Measurements from ENCODE around the gene CDCA5.
A peak's percentile ranks its signal among the peaks of the same experiment; 100 is the strongest.

CDCA5 gene

GRCh38 chr11:65042891-65043290, 40.9 kb downstream of the CDCA5 start:
- H3K9ac ChIP-seq (ENCODE audit: low read length), result no peak overlapping the region
- no peak overlapping the region for H2BK120ac ChIP-seq (ENCODE audit: low read depth, low read length)
- H2AK5ac ChIP-seq (ENCODE audit: low read length, severe bottlenecking), result no peak overlapping the region
- DNase-seq, result no peak
- no peak overlapping the region for H3K18ac ChIP-seq (ENCODE audit: low read depth in 1 of 2, low read length in 2 of 2)
- peaks cover 42 to 51% of the 10 kb centered on the region in 2 experiments for H3K36me3 ChIP-seq (ENCODE audit: control insufficient read depth in 1 of 2, insufficient read depth in 2 of 2, low read depth in 1 of 2, low read length in 2 of 2)
- peaks cover 37% of the 10 kb centered on the region for H3K79me1 ChIP-seq (replicated peaks; ENCODE audit: low read length, poor library complexity, severe bottlenecking)
- no peak overlapping the region for H3K4me2 ChIP-seq (ENCODE audit: low read length, poor library complexity, severe bottlenecking)
- H2BK5ac ChIP-seq (ENCODE audit: low read depth, low read length, poor library complexity, severe bottlenecking), result no peak overlapping the region
- no peak overlapping the region for H3K27ac ChIP-seq (ENCODE audit: low read length, poor library complexity, severe bottlenecking)
- no peak overlapping the region for H4K8ac ChIP-seq (ENCODE audit: low read length)
- H3K4ac ChIP-seq (ENCODE audit: low read depth in 1 of 2, low read length in 2 of 2), result no peak overlapping the region
- H3K9me3 ChIP-seq (ENCODE audit: control insufficient read depth, low read length), result no peaks in the 10 kb centered on the region
- no peak overlapping the region for H3K14ac ChIP-seq (ENCODE audit: low read length in 2 of 2)
- 92% methylated on average over 6 of the region's 6 CpGs for WGBS
- peaks cover 16% of the 10 kb centered on the region for H3K4me1 ChIP-seq (ENCODE audit: control insufficient read depth, insufficient read depth, low read depth, low read length)
- H2BK15ac ChIP-seq (ENCODE audit: low read depth, poor library complexity, severe bottlenecking), result no peak overlapping the region
- no peak overlapping the region for H2AFZ ChIP-seq (ENCODE audit: low read depth, low read length)
- no peaks in the 10 kb centered on the region for H3K27me3 ChIP-seq (ENCODE audit: control insufficient read depth in 1 of 2, insufficient read depth in 1 of 2, low read length in 2 of 2)
- H4K91ac ChIP-seq (ENCODE audit: low read length), result no peak overlapping the region
- no peak overlapping the region for H3K4me3 ChIP-seq (ENCODE audit: insufficient read depth in 1 of 2, low read depth in 1 of 2, low read length in 2 of 2)
- no peak overlapping the region for H3K23ac ChIP-seq (ENCODE audit: low read length in 2 of 2)
- no peak overlapping the region for H2BK12ac ChIP-seq (ENCODE audit: low read length in 2 of 2)

DNA sequence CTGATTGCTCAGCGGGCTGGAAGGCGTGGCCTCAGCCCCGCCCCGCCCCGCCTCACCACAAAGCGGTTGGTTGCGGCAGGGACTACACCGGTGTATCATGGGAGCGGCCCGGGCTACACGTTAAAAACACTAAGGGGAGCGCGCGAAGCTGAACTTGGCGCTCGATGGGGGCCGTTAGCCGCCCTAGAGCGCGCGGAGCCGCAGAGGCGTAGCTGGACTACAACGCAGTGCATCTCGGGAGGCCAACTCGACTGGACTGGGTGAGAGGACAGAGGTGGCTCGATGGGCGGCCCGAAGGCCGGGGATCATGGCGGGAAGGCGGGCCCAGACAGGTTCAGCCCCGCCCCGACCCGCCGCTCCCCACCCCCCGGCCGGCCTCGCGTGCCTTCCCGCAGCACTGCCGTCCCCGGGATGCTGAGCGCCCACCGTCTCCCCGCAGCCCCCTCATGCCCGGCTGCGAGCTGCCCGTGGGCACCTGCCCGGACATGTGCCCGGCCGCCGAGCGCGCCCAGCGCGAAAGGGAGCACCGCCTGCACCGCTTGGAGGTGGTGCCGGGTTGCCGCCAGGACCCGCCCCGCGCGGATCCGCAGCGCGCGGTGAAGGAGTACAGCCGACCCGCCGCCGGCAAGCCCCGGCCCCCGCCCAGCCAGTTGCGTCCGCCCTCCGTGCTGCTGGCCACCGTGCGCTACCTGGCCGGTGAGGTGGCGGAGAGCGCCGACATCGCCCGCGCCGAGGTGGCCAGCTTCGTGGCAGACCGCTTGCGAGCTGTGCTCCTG, 42.8 kb downstream of the CDCA5 start, which contains the start of gene SAC3D1:
Gene SAC3D1, plus strand, starts transcription at position 364 of the 776 bp plus-strand sequence. Its CDS starts 83 bp downstream, at position 447.
- H3K18ac ChIP-seq (ENCODE audit: low read depth in 1 of 2, low read length in 2 of 2), result peak within 1 kb of the TSS; percentile 96
- H3K9me3 ChIP-seq (ENCODE audit: control insufficient read depth, low read length), result no peaks in the 10 kb centered on the region

GRCh38 chr11:65040520-65040846, 43.4 kb downstream of the CDCA5 start:
- Histone ChIP-seq H3K36me3 (ENCODE audit: control insufficient read depth in 1 of 2, insufficient read depth in 2 of 2, low read depth in 1 of 2, low read length in 2 of 2) (peaks cover 51 to 61% of the 10 kb centered on the region in 2 experiments), H4K91ac (ENCODE audit: low read length) (no peak overlapping the region), H3K9ac (ENCODE audit: low read length) (peak overlapping the region; percentile 88), H3K18ac (ENCODE audit: low read depth in 1 of 2, low read length in 2 of 2) (no peak overlapping the region), H2AFZ (ENCODE audit: low read depth, low read length) (no peak overlapping the region), H3K23ac (ENCODE audit: low read length in 2 of 2) (no peak overlapping the region), H2BK5ac (ENCODE audit: low read depth, low read length, poor library complexity, severe bottlenecking) (no peak overlapping the region), H2BK15ac (ENCODE audit: low read depth, poor library complexity, severe bottlenecking) (no peak overlapping the region), H3K4me3 (ENCODE audit: insufficient read depth in 1 of 2, low read depth in 1 of 2, low read length in 2 of 2) (peak overlapping the region; percentile 87 to 98), H3K4me2 (ENCODE audit: low read length, poor library complexity, severe bottlenecking) (peak overlapping the region; percentile 94), H3K79me1 (replicated peaks; ENCODE audit: low read length, poor library complexity, severe bottlenecking) (peaks cover 30% of the 10 kb centered on the region), H3K4ac (ENCODE audit: low read depth in 1 of 2, low read length in 2 of 2) (no peak overlapping the region), H3K9me3 (ENCODE audit: control insufficient read depth, low read length) (no peaks in the 10 kb centered on the region), H3K14ac (ENCODE audit: low read length in 2 of 2) (no peak overlapping the region), H3K4me1 (ENCODE audit: control insufficient read depth, insufficient read depth, low read depth, low read length) (peaks cover 16% of the 10 kb centered on the region), H2AK5ac (ENCODE audit: low read length, severe bottlenecking) (no peak overlapping the region), H2BK12ac (ENCODE audit: low read length in 2 of 2) (no peak overlapping the region), H4K8ac (ENCODE audit: low read length) (peak overlapping the region; percentile 82), H2BK120ac (ENCODE audit: low read depth, low read length) (no peak overlapping the region), H3K27ac (ENCODE audit: low read length, poor library complexity, severe bottlenecking) (peak overlapping the region; percentile 98), H3K27me3 (ENCODE audit: control insufficient read depth in 1 of 2, insufficient read depth in 1 of 2, low read length in 2 of 2) (no peaks in the 10 kb centered on the region)
- 32% methylated on average over 6 of the region's 7 CpGs for WGBS
- no peak for DNase-seq

More for the DNA sequence above, 42.8 kb downstream of the CDCA5 start, which contains the start of gene SAC3D1:
- H3K23ac ChIP-seq (ENCODE audit: low read length in 2 of 2), result peak within 1 kb of the TSS; percentile 37 to 93
- H2AK5ac ChIP-seq (ENCODE audit: low read length, severe bottlenecking), result no peak within 1 kb of the TSS
- H3K9ac ChIP-seq (ENCODE audit: low read length), result peak within 1 kb of the TSS; percentile 88
- peaks cover 34% of the 10 kb centered on the region for H3K79me1 ChIP-seq (replicated peaks; ENCODE audit: low read length, poor library complexity, severe bottlenecking)
- peak within 1 kb of the TSS; percentile 92 for H4K91ac ChIP-seq (ENCODE audit: low read length)
- H3K4ac ChIP-seq (ENCODE audit: low read depth in 1 of 2, low read length in 2 of 2), result peak within 1 kb of the TSS; percentile 58 to 82
- H3K4me2 ChIP-seq (ENCODE audit: low read length, poor library complexity, severe bottlenecking), result peak within 1 kb of the TSS; percentile 94
- H2BK5ac ChIP-seq (ENCODE audit: low read depth, low read length, poor library complexity, severe bottlenecking), result peak within 1 kb of the TSS; percentile 90
- H4K8ac ChIP-seq (ENCODE audit: low read length), result peak within 1 kb of the TSS; percentile 90
- no peaks in the 10 kb centered on the region for H3K27me3 ChIP-seq (ENCODE audit: control insufficient read depth in 1 of 2, insufficient read depth in 1 of 2, low read length in 2 of 2)
- H2BK15ac ChIP-seq (ENCODE audit: low read depth, poor library complexity, severe bottlenecking), result peak within 1 kb of the TSS; percentile 87
- no peak within 1 kb of the TSS for H2BK120ac ChIP-seq (ENCODE audit: low read depth, low read length)
- H2AFZ ChIP-seq (ENCODE audit: low read depth, low read length), result peak within 1 kb of the TSS; percentile 98
- peak within 1 kb of the TSS in 1 of 2 experiments; percentile 85 for H2BK12ac ChIP-seq (ENCODE audit: low read length in 2 of 2)
- WGBS, result 1% methylated on average over 76 of the region's 91 CpGs
- H3K14ac ChIP-seq (ENCODE audit: low read length in 2 of 2), result peak within 1 kb of the TSS in 1 of 2 experiments; percentile 99
- H3K4me3 ChIP-seq (ENCODE audit: insufficient read depth in 1 of 2, low read depth in 1 of 2, low read length in 2 of 2), result peak within 1 kb of the TSS; percentile 87 to 98
- peak within 1 kb of the TSS; percentile 98 for H3K27ac ChIP-seq (ENCODE audit: low read length, poor library complexity, severe bottlenecking)
- DNase-seq, result peak; percentile 94
- peaks cover 16% of the 10 kb centered on the region for H3K4me1 ChIP-seq (ENCODE audit: control insufficient read depth, insufficient read depth, low read depth, low read length)
- H3K36me3 ChIP-seq (ENCODE audit: control insufficient read depth in 1 of 2, insufficient read depth in 2 of 2, low read depth in 1 of 2, low read length in 2 of 2), result peaks cover 51 to 61% of the 10 kb centered on the region in 2 experiments

DNA sequence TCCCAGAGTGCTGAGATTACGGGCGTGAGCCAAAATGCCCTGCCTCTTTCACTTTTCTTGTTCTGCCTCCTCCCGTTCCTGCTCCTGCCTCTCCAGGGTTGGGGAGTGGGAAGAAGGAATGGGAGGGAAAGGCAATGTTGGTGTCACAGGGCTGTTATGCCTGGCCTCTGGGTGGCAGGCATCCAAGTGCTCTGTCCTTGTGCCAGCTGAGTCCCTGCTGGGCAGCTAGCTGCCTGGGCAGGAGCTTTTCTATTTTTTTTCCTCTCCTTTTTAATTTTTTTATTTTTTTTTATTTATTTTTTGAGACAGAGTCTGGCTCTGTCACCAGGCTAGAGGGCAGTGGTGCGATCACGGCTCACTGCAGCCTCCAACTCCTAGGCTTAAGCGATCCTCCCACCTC, 46.9 kb downstream of the CDCA5 start:
- Histone ChIP-seq H3K4ac (ENCODE audit: low read depth in 1 of 2, low read length in 2 of 2) (no peak overlapping the region), H3K4me1 (ENCODE audit: control insufficient read depth, insufficient read depth, low read depth, low read length) (peaks cover 6% of the 10 kb centered on the region), H3K9me3 (ENCODE audit: control insufficient read depth, low read length) (no peaks in the 10 kb centered on the region), H3K14ac (ENCODE audit: low read length in 2 of 2) (no peak overlapping the region), H2BK15ac (ENCODE audit: low read depth, poor library complexity, severe bottlenecking) (no peak overlapping the region), H4K8ac (ENCODE audit: low read length) (no peak overlapping the region), H2BK12ac (ENCODE audit: low read length in 2 of 2) (no peak overlapping the region), H2BK120ac (ENCODE audit: low read depth, low read length) (no peak overlapping the region), H3K79me1 (replicated peaks; ENCODE audit: low read length, poor library complexity, severe bottlenecking) (peaks cover 6% of the 10 kb centered on the region), H3K18ac (ENCODE audit: low read depth in 1 of 2, low read length in 2 of 2) (no peak overlapping the region), H3K36me3 (ENCODE audit: control insufficient read depth in 1 of 2, insufficient read depth in 2 of 2, low read depth in 1 of 2, low read length in 2 of 2) (peaks cover 65 to 66% of the 10 kb centered on the region in 2 experiments), H3K27me3 (ENCODE audit: control insufficient read depth in 1 of 2, insufficient read depth in 1 of 2, low read length in 2 of 2) (no peaks in the 10 kb centered on the region), H3K4me2 (ENCODE audit: low read length, poor library complexity, severe bottlenecking) (no peak overlapping the region), H2AK5ac (ENCODE audit: low read length, severe bottlenecking) (no peak overlapping the region), H2AFZ (ENCODE audit: low read depth, low read length) (no peak overlapping the region), H3K9ac (ENCODE audit: low read length) (no peak overlapping the region), H3K27ac (ENCODE audit: low read length, poor library complexity, severe bottlenecking) (no peak overlapping the region), H4K91ac (ENCODE audit: low read length) (no peak overlapping the region), H3K23ac (ENCODE audit: low read length in 2 of 2) (no peak overlapping the region), H2BK5ac (ENCODE audit: low read depth, low read length, poor library complexity, severe bottlenecking) (no peak overlapping the region), H3K4me3 (ENCODE audit: insufficient read depth in 1 of 2, low read depth in 1 of 2, low read length in 2 of 2) (no peak overlapping the region)
- 100% methylated on average over 4 of the region's 6 CpGs for WGBS
- no peak for DNase-seq
